Skeletal muscle satellite cell (primary cell): Measurements from ENCODE around the gene ZFAND2A.
"Not testable (repeated sequence)": the region's sequence is repeated elsewhere in the genome, so short reads cannot be mapped to it uniquely, and the experiment has no call there.

Experiments used
- H3K27me3 ChIP-seq: 2 replicates; pipeline ENCODE4 v1.7.0; 2013; ENCODE audit warnings: low read length; ENCODE audit not compliant: control insufficient read depth, insufficient read depth
- H3K36me3 ChIP-seq: 2 replicates; pipeline ENCODE4 v1.7.0; 2013; ENCODE audit warnings: mild to moderate bottlenecking, control low read depth, low read length; ENCODE audit not compliant: insufficient read depth
- H3K4me1 ChIP-seq: 2 replicates; pipeline ENCODE4 v1.7.0; 2013; ENCODE audit warnings: low read length; ENCODE audit not compliant: control insufficient read depth, insufficient read depth
- H3K4me2 ChIP-seq: 2 replicates; pipeline ENCODE4 v1.7.0; 2013; ENCODE audit warnings: mild to moderate bottlenecking, low read length
- H3K4me3 ChIP-seq: 2 replicates; pipeline ENCODE4 v1.7.0; 2013; ENCODE audit warnings: low read length
- H3K9ac ChIP-seq: 2 replicates; pipeline ENCODE4 v1.7.0; 2013; ENCODE audit warnings: mild to moderate bottlenecking, low read depth, low read length, moderate library complexity
- H3K9me3 ChIP-seq: replicated peaks from 2 replicates; pipeline ENCODE4 v1.7.0; 2013; ENCODE audit warnings: mild to moderate bottlenecking, control low read depth, low read length

Gene ZFAND2A

DNA sequence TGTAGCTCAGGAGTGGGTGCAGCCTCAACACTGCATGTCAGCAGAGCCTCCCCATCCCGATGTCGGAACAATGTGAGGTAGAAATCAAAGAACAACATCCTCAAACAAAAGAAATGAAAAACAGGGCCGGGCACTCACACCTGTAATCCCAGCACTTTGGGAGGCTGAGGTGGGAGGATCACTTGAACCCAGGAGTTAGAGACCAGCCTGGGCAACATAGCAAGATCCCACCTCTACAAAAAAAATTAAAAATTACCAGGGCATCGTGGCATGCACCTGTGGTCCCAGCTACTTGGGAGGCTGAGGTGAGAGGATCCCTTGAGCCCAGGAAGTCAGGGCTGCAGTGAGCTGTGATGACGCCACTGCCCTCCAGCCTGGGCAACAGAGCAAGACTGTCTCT, 17.0 kb downstream of the ZFAND2A start:
- not testable (repeated sequence) for H3K36me3 ChIP-seq, H3K9ac ChIP-seq, H3K4me2 ChIP-seq, H3K4me1 ChIP-seq, H3K9me3 ChIP-seq, H3K4me3 ChIP-seq, H3K27me3 ChIP-seq

DNA sequence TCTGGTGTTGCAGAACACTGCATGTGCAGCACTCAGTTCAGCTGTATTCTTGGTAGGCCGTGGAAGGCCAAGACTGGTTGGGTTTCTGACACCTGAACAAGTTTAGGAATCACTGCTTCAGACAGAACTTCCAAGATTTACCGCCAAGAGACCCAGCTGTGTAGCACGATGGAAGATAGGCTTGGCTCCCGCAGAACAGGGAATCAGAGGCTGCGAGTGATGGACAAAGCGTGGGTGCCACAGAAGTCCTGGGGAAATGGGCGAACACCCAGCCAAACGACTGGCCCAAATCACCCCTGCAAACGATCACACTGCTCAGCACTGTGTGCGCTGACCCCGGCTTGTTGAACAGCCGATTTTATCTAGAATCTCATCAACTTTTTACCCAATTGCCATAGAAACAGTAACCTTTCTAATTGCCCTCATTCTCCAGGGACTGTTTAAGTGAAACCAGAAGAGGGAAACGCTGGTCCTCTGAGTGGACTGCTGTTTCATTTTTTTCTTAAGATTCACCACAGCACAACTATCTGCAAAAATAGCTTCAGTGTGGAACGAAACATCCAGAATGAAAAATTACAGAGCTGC, 17.9 kb downstream of the ZFAND2A start:
- Histone ChIP-seq H3K9me3 (no peaks in the 10 kb centered on the region), H3K4me3 (no peak overlapping the region)

DNA sequence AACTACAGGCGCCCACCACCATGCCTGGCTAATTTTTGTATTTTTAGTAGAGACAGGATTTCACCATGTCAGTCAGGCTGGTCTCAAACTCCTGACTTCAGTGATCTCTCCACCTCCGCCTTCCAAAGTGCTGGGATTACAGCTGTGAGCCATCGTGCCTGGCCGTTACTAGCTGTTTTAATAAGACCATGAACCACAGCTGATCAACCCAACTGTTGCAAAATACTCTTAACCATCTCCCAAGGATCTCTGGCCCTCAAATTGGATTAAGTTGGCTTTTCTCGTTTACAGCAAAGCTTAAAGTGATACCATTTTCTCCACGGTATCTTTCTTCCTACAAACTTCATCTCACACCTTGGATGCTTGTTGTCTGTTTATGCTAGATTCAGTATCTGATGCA, 18.3 kb downstream of the ZFAND2A start:
- Histone ChIP-seq H3K27me3 (no peaks in the 10 kb centered on the region), H3K9me3 (no peaks in the 10 kb centered on the region), H3K4me2 (no peak overlapping the region), H3K4me1 (peaks cover 13% of the 10 kb centered on the region), H3K9ac (no peak overlapping the region), H3K4me3 (no peak overlapping the region), H3K36me3 (no peaks in the 10 kb centered on the region)

More for the DNA sequence above, 17.9 kb downstream of the ZFAND2A start:
- H3K9ac ChIP-seq, result no peak overlapping the region
- H3K4me1 ChIP-seq, result peaks cover 8% of the 10 kb centered on the region
- no peaks in the 10 kb centered on the region for H3K27me3 ChIP-seq
- no peak overlapping the region for H3K4me2 ChIP-seq
- H3K36me3 ChIP-seq, result no peaks in the 10 kb centered on the region

DNA sequence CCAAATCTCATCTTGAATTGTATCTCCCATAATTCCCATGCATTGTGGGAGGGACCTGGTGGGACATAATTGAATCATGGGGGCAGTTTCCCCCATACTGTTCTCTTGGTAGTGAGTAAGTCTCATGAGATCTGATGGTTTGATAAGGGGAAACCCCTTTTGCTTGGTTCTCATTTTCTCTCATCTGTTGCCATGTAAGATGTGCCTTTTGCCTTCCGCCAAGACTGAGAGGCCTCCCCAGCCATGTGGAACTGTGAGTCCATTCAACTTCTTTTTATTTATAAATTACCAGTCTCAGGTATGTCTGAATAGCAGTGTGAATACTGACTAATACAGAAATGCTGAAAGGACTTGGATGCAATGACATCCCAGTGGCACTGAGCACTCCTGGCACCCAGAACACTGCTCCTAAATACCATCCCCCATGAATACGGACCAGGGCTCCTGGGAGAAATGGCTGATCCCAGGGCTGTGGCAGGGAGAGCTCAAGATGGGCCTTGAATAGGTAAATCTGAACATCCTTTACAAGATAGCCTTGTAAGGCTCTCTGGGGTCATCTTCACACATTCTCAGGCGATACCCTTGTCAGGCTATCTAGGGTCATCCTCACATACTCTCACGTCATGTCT, 19.4 kb downstream of the ZFAND2A start:
- H3K4me1 ChIP-seq, result peaks cover 13% of the 10 kb centered on the region
- no peaks in the 10 kb centered on the region for H3K36me3 ChIP-seq
- H3K9me3 ChIP-seq, result no peaks in the 10 kb centered on the region
- H3K9ac ChIP-seq, result no peak overlapping the region
- no peak overlapping the region for H3K4me2 ChIP-seq
- no peaks in the 10 kb centered on the region for H3K27me3 ChIP-seq
- no peak overlapping the region for H3K4me3 ChIP-seq

DNA sequence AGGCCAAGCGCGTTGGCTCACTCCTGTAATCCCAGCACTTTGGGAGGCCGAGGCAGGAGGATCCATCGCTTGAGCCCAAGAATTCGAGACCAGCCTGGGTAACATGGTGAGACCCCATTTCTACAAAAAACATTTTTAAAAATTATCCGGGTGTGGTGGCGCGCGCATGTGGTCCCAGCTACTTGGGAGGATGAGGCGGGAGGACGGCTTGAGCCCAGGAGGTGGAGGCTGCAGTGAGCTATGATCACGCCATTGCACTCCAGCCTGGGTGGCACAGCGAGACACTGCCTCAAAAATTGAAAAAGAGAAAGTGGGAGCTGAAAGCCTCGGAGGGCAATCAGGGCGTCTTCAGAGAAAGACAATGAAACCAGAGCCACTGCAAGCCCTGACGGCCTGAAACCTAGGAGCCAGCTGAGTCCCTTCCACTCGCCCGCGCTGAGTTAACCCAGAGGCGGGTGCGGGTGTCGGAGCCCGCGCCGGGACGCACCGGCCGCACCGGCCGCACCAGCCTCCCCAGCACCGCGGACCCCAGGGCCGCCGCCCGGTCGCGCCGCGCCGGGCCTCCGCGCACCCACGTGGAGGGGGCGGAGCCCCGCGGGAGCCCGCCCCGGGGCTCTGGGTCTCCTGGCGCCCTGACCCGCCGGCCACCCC, 22.4 kb downstream of the ZFAND2A start:
- Histone ChIP-seq H3K4me1 (peaks cover 13% of the 10 kb centered on the region), H3K36me3 (no peaks in the 10 kb centered on the region), H3K4me3 (peak overlapping the region; percentile 99), H3K27me3 (no peaks in the 10 kb centered on the region), H3K9me3 (no peaks in the 10 kb centered on the region), H3K4me2 (peak overlapping the region; percentile 88), H3K9ac (peak overlapping the region; percentile 76)

DNA sequence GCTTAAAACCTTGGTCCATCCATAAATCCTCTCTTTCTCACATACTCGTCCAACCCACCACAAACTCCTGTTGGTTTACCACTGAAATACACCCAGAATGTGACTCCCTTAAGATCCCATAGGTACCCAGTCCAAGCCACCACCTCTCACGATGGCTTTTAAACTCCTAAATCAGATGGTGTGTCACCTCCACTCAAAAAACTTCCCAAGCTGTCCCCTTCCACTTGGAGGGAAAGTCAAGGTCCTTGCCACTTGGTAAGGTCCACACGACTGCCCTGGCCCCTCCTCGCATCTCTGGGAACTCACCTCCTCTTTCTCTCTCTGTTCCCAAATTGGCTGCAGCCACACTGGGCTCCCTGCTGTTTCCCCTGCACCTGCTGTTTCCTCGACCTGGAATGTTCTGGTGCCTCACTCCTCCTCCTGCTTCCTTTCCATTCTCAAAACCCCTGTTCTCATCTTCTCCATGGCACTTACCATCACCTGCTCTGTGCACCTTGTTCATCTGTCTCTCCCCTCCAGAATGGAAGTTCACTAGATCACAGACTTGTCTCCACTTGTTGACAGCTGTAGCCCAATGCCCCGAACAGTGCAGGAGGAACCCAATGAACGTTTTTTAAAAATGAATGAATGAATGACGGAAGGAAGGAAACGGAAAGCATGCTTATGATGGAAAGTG, 23.0 kb downstream of the ZFAND2A start:
- Histone ChIP-seq H3K4me2 (peak overlapping the region; percentile 88), H3K9me3 (no peaks in the 10 kb centered on the region), H3K9ac (no peak overlapping the region), H3K27me3 (no peaks in the 10 kb centered on the region), H3K36me3 (no peaks in the 10 kb centered on the region), H3K4me1 (peaks cover 13% of the 10 kb centered on the region), H3K4me3 (peak overlapping the region; percentile 99)

DNA sequence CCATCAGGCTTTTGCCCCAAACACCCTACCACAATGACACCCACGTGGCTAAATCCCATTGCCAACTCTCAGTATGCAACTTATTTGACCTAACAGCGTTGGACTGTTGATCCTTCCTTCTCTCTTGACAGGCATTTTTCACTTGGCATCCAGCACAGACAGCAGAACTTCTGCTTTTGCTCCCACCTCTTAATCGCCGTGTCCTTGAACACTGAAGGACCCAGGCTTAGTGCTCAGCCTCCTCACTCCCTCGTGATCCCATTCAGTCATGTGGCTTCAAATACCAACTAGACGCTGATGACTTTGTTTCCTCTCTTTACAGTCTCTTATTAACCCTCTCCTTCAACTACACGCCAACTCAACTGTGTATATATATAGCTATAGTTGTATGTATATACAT, 25.0 kb downstream of the ZFAND2A start:
- no peak overlapping the region for H3K4me3 ChIP-seq
- no peaks in the 10 kb centered on the region for H3K27me3 ChIP-seq
- H3K4me2 ChIP-seq, result no peak overlapping the region
- H3K9ac ChIP-seq, result no peak overlapping the region
- H3K36me3 ChIP-seq, result no peaks in the 10 kb centered on the region
- H3K4me1 ChIP-seq, result peaks cover 13% of the 10 kb centered on the region
- no peaks in the 10 kb centered on the region for H3K9me3 ChIP-seq

DNA sequence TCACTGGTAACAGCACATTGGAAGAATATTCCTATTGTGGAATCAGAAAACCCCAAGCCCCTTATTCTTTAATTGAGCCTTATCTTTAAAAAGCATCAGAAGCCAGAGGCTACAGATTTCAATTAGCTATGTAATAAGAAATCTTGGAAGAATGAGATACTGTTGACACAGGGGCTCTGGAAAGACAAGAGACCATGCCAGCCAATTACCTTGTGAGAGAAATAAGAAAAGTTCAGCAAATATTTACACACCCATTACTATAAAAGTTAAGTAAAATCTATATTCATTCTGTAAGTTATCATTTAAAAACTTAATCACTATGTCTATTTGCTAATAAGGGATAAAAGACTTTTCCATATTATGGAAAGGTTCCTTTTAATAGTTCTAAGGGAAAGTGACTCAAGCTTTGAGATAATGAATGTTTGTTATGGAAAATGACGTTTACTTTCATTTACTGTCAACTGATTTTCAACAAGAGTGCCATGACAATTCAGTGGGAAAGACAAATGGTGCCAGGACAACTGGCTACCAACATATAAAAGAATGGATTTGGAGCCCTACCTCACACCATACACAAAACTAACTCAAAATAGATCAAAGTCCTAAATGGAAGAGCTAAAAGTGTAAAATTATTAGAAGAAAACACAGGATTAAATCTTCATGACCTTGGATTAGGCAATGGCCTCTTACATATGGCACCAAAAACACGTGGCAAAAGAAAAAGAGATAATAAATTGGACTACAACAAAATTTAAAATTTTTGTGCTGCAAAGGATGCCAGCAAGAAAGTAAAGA, 28.3 kb downstream of the ZFAND2A start:
- Histone ChIP-seq H3K4me2 (no peak overlapping the region), H3K4me3 (no peak overlapping the region), H3K27me3 (no peaks in the 10 kb centered on the region), H3K36me3 (no peaks in the 10 kb centered on the region), H3K9me3 (no peaks in the 10 kb centered on the region), H3K4me1 (peaks cover under 1% of the 10 kb centered on the region), H3K9ac (no peak overlapping the region)

DNA sequence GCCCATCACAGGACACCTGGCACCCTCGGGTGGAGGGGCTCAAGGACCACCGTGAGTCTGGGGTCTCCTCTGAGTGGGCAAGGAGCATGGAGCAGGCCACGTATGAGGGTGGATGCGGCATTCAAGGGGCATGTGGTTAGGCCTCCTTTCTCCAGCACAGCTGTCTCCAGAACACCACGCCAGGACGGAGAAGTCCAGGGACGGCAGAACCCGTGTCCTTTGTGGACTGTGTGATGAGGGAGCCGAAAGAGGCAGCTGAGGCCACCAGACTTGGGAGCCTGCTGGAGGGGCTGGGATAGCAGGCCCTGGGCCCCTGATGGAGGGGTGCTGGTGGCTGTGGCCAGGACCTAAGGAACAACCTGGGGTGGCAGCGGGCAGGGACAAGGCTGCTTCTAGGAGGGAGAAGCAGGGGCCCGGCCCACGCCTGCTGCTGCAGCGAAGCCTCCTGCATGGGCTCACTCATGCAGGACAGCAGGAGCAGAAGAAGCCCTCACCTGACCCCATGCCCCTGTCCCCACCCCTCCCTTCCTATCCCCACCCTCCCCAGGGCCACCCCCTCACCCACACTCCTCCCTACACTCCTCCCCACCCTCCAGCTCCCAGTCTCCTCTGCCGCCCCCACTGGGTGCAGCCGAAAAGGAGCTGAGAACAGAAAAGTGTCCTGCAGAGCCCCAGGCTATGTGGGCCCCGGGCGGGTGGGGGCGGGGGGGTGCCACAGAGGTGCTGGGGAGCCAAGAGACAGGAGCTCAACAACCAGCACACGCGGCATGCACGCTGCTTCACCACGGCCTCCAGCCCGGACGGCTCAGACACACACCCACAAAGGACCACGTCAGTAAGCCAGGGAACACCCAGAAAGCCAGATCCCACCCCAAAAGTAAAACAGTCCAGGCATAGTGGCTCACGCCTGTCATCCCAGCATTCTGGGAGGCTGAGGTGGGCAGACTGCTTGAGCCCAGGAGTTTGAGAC, 29.7 kb downstream of the ZFAND2A start:
- H3K4me1 ChIP-seq, result peaks cover under 1% of the 10 kb centered on the region
- H3K27me3 ChIP-seq, result no peaks in the 10 kb centered on the region
- H3K36me3 ChIP-seq, result no peaks in the 10 kb centered on the region
- no peaks in the 10 kb centered on the region for H3K9me3 ChIP-seq
- H3K4me2 ChIP-seq, result no peak overlapping the region
- H3K9ac ChIP-seq, result no peak overlapping the region
- no peak overlapping the region for H3K4me3 ChIP-seq

DNA sequence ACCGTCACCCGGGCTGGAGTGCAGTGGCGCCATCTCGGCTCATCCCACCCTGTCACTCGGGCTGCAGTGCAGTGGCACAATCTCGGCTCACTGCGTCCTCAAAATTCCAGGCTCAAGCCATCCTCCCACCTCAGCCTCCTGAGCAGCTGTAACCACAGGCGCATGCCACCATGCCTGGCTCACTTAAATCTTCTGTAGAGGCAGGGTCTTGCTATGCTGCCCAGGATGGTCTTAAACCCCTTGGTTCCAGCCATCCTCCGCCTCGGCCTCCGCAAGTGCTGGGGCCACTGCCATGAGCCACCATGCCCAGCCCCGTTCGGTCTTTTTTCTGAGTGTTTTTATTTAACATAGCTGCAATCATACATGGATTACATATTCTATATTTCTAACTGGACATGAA, 30.6 kb downstream of the ZFAND2A start:
- H3K4me2 ChIP-seq, result no peak overlapping the region
- no peak overlapping the region for H3K4me3 ChIP-seq
- peaks cover 8% of the 10 kb centered on the region for H3K4me1 ChIP-seq
- no peak overlapping the region for H3K9ac ChIP-seq
- H3K27me3 ChIP-seq, result no peaks in the 10 kb centered on the region
- no peaks in the 10 kb centered on the region for H3K9me3 ChIP-seq
- no peaks in the 10 kb centered on the region for H3K36me3 ChIP-seq
